GM19324 (cell line): Measurements from ENCODE around the gene KCNJ10.
"Not testable (repeated sequence)": the region's sequence is repeated elsewhere in the genome, so short reads cannot be mapped to it uniquely, and the experiment has no call there.

Experiments used
- ATAC-seq: cut with Tn5 transposase; IDR thresholded peaks from one replicate; pipeline ENCODE4 v1.9.1; 2021; ENCODE audit warnings: mild to moderate bottlenecking, moderate library complexity; ENCODE audit not compliant: unreplicated experiment, low FRiP score

The KCNJ10 gene

GRCh38 chr1:160069460-160070231 lies at the start of gene KCNJ10:
Gene KCNJ10, minus strand, starts transcription at chr1:160070160. Its CDS starts 27,628 bp downstream, at chr1:160042532.
- no peak for ATAC-seq

GRCh38 chr1:160118928-160119327 lies 49.0 kb upstream of the KCNJ10 start:
- no peak for ATAC-seq

GRCh38 chr1:160117709-160118183 lies 47.8 kb upstream of the KCNJ10 start:
- no peak for ATAC-seq

- no peak for ATAC-seq
Measured at GRCh38 chr1:160117300-160117699, 47.3 kb upstream of the KCNJ10 start.

- no peak for ATAC-seq
Measured at GRCh38 chr1:160116283-160117147, 46.6 kb upstream of the KCNJ10 start.

- no peak for ATAC-seq
Measured at GRCh38 chr1:160115545-160116282, 45.8 kb upstream of the KCNJ10 start, which contains the start of gene ATP1A2. Gene ATP1A2, plus strand, starts transcription at chr1:160115759. Its CDS starts 103 bp downstream, at chr1:160115862.

GRCh38 chr1:160114085-160114484 lies 44.1 kb upstream of the KCNJ10 start:
- ATAC-seq, result no peak

GRCh38 chr1:160113407-160113806 lies 43.4 kb upstream of the KCNJ10 start:
- ATAC-seq, result no peak

GRCh38 chr1:160112357-160112756 lies 42.4 kb upstream of the KCNJ10 start:
- ATAC-seq, result no peak

- ATAC-seq, result not testable (repeated sequence)
Measured at GRCh38 chr1:160111462-160111861, 41.5 kb upstream of the KCNJ10 start.

- no peak for ATAC-seq
Measured at GRCh38 chr1:160109686-160110085, 39.7 kb upstream of the KCNJ10 start.

- no peak for ATAC-seq
Measured at GRCh38 chr1:160108888-160109662, 39.1 kb upstream of the KCNJ10 start.

- ATAC-seq, result no peak
Measured at GRCh38 chr1:160107512-160107911, 37.6 kb upstream of the KCNJ10 start.

- ATAC-seq, result no peak
Measured at GRCh38 chr1:160105155-160105554, 35.2 kb upstream of the KCNJ10 start.

GRCh38 chr1:160104486-160104885 lies 34.5 kb upstream of the KCNJ10 start:
- ATAC-seq, result no peak

GRCh38 chr1:160103658-160104408 lies 33.9 kb upstream of the KCNJ10 start:
- ATAC-seq, result no peak

- ATAC-seq, result no peak
Measured at GRCh38 chr1:160101717-160102522, 32.0 kb upstream of the KCNJ10 start.

- no peak for ATAC-seq
Measured at GRCh38 chr1:160101037-160101716, 31.2 kb upstream of the KCNJ10 start.
